DOHH2 (cell line): Measurements from ENCODE around the gene SRRM2.

Source experiments
- H3F3A ChIP-seq: fragments of 200-600 bp; sonication (generic), shearing (Covaris generic); 2 replicates; pipeline ENCODE4 v1.6.0; 2016; ENCODE audit warnings: antibody characterized with exemption, mild to moderate bottlenecking; ENCODE audit not compliant: control insufficient read depth, insufficient read depth
- H3K27ac ChIP-seq: fragments of 200-600 bp; sonication (generic); 2 replicates; pipeline ENCODE4 v1.5.1; 2014; ENCODE audit warnings: low read depth, mild to moderate bottlenecking, low read length, moderate library complexity
- H3K27me3 ChIP-seq: fragments of 200-600 bp; sonication (generic); 2 replicates; pipeline ENCODE4 v1.6.1; 2014; ENCODE audit warnings: mild to moderate bottlenecking, low read length, mixed read lengths; ENCODE audit not compliant: control insufficient read depth
- H3K36me3 ChIP-seq: fragments of 200-600 bp; sonication (generic); 2 replicates; pipeline ENCODE4 v1.6.1; 2014; ENCODE audit warnings: mild to moderate bottlenecking, low read length, moderate library complexity, mixed read lengths; ENCODE audit not compliant: control insufficient read depth
- H3K4me1 ChIP-seq: fragments of 200-600 bp; sonication (generic); 2 replicates; pipeline ENCODE4 v1.6.1; 2014; ENCODE audit warnings: mild to moderate bottlenecking, low read length, mixed read lengths; ENCODE audit not compliant: control insufficient read depth
- H3K4me2 ChIP-seq: fragments of 200-600 bp; sonication (generic); 2 replicates; pipeline ENCODE4 v1.6.0; 2014; ENCODE audit warnings: mild to moderate bottlenecking, low read length, moderate library complexity
- H3K4me3 ChIP-seq: fragments of 200-600 bp; sonication (generic); 2 replicates; pipeline ENCODE4 v1.5.1; 2014; ENCODE audit warnings: mild to moderate bottlenecking, low read length, mixed read lengths
- H3K79me2 ChIP-seq: fragments of 200-600 bp; sonication (generic); 2 replicates; pipeline ENCODE4 v1.6.1; 2014; ENCODE audit warnings: mild to moderate bottlenecking, low read length, mixed read lengths; ENCODE audit not compliant: control insufficient read depth
- H3K9me2 ChIP-seq: fragments of 200-600 bp; sonication (generic); replicated peaks from 2 replicates; pipeline ENCODE4 v1.6.1; 2014; ENCODE audit warnings: mild to moderate bottlenecking, low read length, mixed read lengths; ENCODE audit not compliant: control insufficient read depth
- H3K9me3 ChIP-seq: fragments of 200-600 bp; sonication (generic); 2 replicates; pipeline ENCODE4 v1.6.1; 2014; ENCODE audit warnings: antibody characterized with exemption, low read length, mixed read lengths; ENCODE audit not compliant: control insufficient read depth, insufficient read depth
- H4K20me1 ChIP-seq: fragments of 200-600 bp; sonication (generic); 2 replicates; pipeline ENCODE4 v1.6.0; 2014; ENCODE audit warnings: low read depth, mild to moderate bottlenecking, antibody characterized with exemption, low read length, moderate library complexity; ENCODE audit not compliant: control insufficient read depth, insufficient read depth
- CTCF ChIP-seq: fragments of 200-600 bp; sonication (generic); IDR thresholded peaks from one replicate; pipeline ENCODE4 v1.5.1; 2014; ENCODE audit warnings: antibody characterized with exemption, mild to moderate bottlenecking, low read depth, low read length; ENCODE audit not compliant: poor library complexity, severe bottlenecking
- EZH2phosphoT487 ChIP-seq: fragments of 200-600 bp; sonication (generic); IDR thresholded peaks from 2 replicates; pipeline ENCODE4 v1.6.1; 2017; ENCODE audit warnings: borderline replicate concordance, mild to moderate bottlenecking, antibody characterized with exemption, low read length, moderate library complexity, mixed read lengths

Gene SRRM2

GRCh38 chr16:2808181-2808580, 55.7 kb downstream of the SRRM2 start:
- H3K9me2 ChIP-seq: no peaks in the 10 kb centered on the region
- TF ChIP-seq CTCF (no peak), EZH2phosphoT487 (no peak)
- H3K4me1 ChIP-seq: no peaks in the 10 kb centered on the region
- no peaks in the 10 kb centered on the region for H3K9me3 ChIP-seq
- no peaks in the 10 kb centered on the region for H3K36me3 ChIP-seq
- H3K27me3 ChIP-seq: peaks cover 22% of the 10 kb centered on the region
- H3K27ac ChIP-seq: no peak overlapping the region
- no peaks in the 10 kb centered on the region for H3F3A ChIP-seq
- no peak overlapping the region for H3K4me3 ChIP-seq
- H3K79me2 ChIP-seq: no peaks in the 10 kb centered on the region
- H3K4me2 ChIP-seq: no peak overlapping the region
- no peaks in the 10 kb centered on the region for H4K20me1 ChIP-seq

- H3K27ac ChIP-seq: no peak overlapping the region
Observed at GRCh38 chr16:2809149-2809760, 56.8 kb downstream of the SRRM2 start.

GRCh38 chr16:2810651-2811050, 58.2 kb downstream of the SRRM2 start:
- no peaks in the 10 kb centered on the region for H3F3A ChIP-seq
- H3K9me2 ChIP-seq: no peaks in the 10 kb centered on the region
- no peak overlapping the region for H3K4me3 ChIP-seq
- H3K4me2 ChIP-seq: no peak overlapping the region
- TF ChIP-seq EZH2phosphoT487: no peak
- TF ChIP-seq CTCF: no peak
- peaks cover 22% of the 10 kb centered on the region for H3K27me3 ChIP-seq
- no peaks in the 10 kb centered on the region for H3K36me3 ChIP-seq
- no peaks in the 10 kb centered on the region for H3K79me2 ChIP-seq
- no peaks in the 10 kb centered on the region for H3K4me1 ChIP-seq
- no peaks in the 10 kb centered on the region for H3K9me3 ChIP-seq
- H3K27ac ChIP-seq: no peak overlapping the region
- H4K20me1 ChIP-seq: no peaks in the 10 kb centered on the region

More at GRCh38 chr16:2809149-2809760, 56.8 kb downstream of the SRRM2 start:
- Histone ChIP-seq H3K4me1 (no peaks in the 10 kb centered on the region), H3K27me3 (peaks cover 22% of the 10 kb centered on the region), H4K20me1 (no peaks in the 10 kb centered on the region), H3K9me3 (no peaks in the 10 kb centered on the region), H3K4me3 (no peak overlapping the region), H3F3A (no peaks in the 10 kb centered on the region), H3K9me2 (no peaks in the 10 kb centered on the region), H3K79me2 (no peaks in the 10 kb centered on the region), H3K4me2 (no peak overlapping the region), H3K36me3 (no peaks in the 10 kb centered on the region)
- no peak for TF ChIP-seq EZH2phosphoT487
- TF ChIP-seq CTCF: no peak
